ENCODE data around the gene HMOX1. TPM values are rescaled to one million over a fixed set of nuclear protein-coding genes. Genes with fewer than 3 reads are reported as not detected.

Gene HMOX1
- total and polyA plus RNA-seq, 2 of the 8 experiments (the other 6 are each of a cell fraction or from before 2014, with no cell fraction given): 25.0 to 41.6 TPM

DNA sequence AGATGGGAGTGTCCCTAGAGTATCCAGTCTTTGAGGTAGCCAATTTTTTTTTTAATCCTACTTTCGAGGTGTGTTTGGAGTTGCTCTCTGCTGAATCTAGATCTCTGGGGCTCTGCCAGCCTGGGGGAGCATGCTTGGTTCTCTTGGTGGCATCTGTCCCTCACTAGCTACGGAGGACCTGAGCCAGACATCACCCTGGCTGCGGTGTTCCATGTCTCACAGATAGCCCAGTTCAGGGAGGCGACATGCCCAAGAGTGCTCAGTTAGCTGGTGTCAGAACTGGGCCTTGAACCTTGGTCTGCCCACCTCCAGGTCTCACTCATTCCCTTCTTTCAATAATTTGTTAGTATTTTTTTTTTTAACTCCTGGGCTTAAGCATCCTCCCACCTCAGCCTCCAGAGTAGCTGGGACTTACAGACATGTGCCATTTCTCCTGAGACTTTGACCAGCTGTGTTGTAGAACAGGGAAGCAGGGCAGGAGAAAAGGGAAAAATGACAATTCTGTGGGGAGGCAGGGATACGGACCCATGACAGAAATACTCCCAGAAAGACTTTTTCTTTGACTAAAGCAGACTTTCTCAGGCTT is 621 bp downstream of the HMOX1 start (continued):
- TF ChIP-seq, protein P1, sequence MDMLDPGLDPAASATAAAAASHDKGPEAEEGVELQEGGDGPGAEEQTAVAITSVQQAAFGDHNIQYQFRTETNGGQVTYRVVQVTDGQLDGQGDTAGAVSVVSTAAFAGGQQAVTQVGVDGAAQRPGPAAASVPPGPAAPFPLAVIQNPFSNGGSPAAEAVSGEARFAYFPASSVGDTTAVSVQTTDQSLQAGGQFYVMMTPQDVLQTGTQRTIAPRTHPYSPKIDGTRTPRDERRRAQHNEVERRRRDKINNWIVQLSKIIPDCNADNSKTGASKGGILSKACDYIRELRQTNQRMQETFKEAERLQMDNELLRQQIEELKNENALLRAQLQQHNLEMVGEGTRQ (IDR thresholded peaks at IDR 0.05; ENCODE audit: low read length): no peak
- TF ChIP-seq CHD1 (IDR thresholded peaks at IDR 0.05; ENCODE audit: low read depth, low read length) (no peak), YY1 (IDR thresholded peaks at IDR 0.05; ENCODE audit: low read depth, low read length) (no peak), TCF12 (IDR thresholded peaks at IDR 0.05; ENCODE audit: low read depth, low read length) (no peak), SP2 (IDR thresholded peaks at IDR 0.05; ENCODE audit: low read length) (no peak), POLR2A (IDR thresholded peaks at IDR 0.05; ENCODE audit: control extremely low read depth in 1 of 2, low read depth in 2 of 2, low read length in 2 of 2) (no peak)
- TF ChIP-seq, protein P2, sequence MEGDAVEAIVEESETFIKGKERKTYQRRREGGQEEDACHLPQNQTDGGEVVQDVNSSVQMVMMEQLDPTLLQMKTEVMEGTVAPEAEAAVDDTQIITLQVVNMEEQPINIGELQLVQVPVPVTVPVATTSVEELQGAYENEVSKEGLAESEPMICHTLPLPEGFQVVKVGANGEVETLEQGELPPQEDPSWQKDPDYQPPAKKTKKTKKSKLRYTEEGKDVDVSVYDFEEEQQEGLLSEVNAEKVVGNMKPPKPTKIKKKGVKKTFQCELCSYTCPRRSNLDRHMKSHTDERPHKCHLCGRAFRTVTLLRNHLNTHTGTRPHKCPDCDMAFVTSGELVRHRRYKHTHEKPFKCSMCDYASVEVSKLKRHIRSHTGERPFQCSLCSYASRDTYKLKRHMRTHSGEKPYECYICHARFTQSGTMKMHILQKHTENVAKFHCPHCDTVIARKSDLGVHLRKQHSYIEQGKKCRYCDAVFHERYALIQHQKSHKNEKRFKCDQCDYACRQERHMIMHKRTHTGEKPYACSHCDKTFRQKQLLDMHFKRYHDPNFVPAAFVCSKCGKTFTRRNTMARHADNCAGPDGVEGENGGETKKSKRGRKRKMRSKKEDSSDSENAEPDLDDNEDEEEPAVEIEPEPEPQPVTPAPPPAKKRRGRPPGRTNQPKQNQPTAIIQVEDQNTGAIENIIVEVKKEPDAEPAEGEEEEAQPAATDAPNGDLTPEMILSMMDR (IDR thresholded peaks at IDR 0.05; ENCODE audit: control extremely low read depth in 1 of 3, insufficient read depth in 1 of 3, low read depth in 1 of 3, low read length in 3 of 3): no peak
